T-cell (primary cell): ENCODE results near the gene PRMT6. TPM values are rescaled to one million over a fixed set of nuclear protein-coding genes. Genes with fewer than 3 reads are reported as not detected.
A peak's percentile ranks its signal among the peaks of the same experiment; 100 is the strongest.
"Not testable (repeated sequence)": the region's sequence is repeated elsewhere in the genome, so short reads cannot be mapped to it uniquely, and the experiment has no call there.

Experiments used
- ATAC-seq, 4 experiments: fragments of 200-7000 bp in 3 of 4; fragments of 150-1000 bp in 1 of 4; cut with Tn5 transposase; replicated peaks in 1 of 4; 1 replicate in 3 of 4; 2 replicates in 1 of 4; pipeline ENCODE4 v1.10.0; 2021; ENCODE audit warnings: moderate library complexity in 3 of 4, mild to moderate bottlenecking in 2 of 4, moderate number of reproducible peaks in 1 of 4
- CTCF ChIA-PET, 2 donors: fragments of 300-600 bp; sonication (Branson Sonifier 250); formaldehyde crosslinking; loops; one replicate each; lab custom pipeline; 2022; ENCODE audit warnings: antibody characterized with exemption in 2 of 2; lab: Charles Lee
- POLR2A ChIA-PET, 2 donors: fragments of 300-600 bp; sonication (Branson Sonifier 250); formaldehyde crosslinking; loops; one replicate each; lab custom pipeline; 2022; ENCODE audit warnings: antibody characterized with exemption in 2 of 2; lab: Charles Lee
- DNase-seq, 35 experiments: peaks; one replicate each; pipeline versions ENCODE4 v3.0.0 to v3.0.0-alpha.2; 2013 to 2023
- H3K27ac ChIP-seq: one replicate; pipeline ENCODE4 v1.5.1; 2013; ENCODE audit warnings: low read length
- H3K27me3 ChIP-seq, 2 experiments: replicated peaks in 1 of 2; 1 replicate in 1 of 2; 2 replicates in 1 of 2; pipeline versions ENCODE4 v1.6.1 to v1.7.0; 2013; ENCODE audit warnings: low read length in 1 of 2, mixed read lengths in 1 of 2; ENCODE audit not compliant: control insufficient read depth in 2 of 2, insufficient read depth in 2 of 2; ENCODE audit errors: extremely low read depth in 1 of 2
- H3K36me3 ChIP-seq, 2 donors: 1 replicate in 1 of 2; 2 replicates in 1 of 2; pipeline versions ENCODE4 v1.6.1 to v1.7.0; 2013; ENCODE audit warnings: low read length in 1 of 2; ENCODE audit not compliant: control insufficient read depth in 2 of 2, insufficient read depth in 1 of 2; ENCODE audit errors: extremely low read depth in 1 of 2
- H3K4me1 ChIP-seq, 2 experiments: 1 replicate in 1 of 2; 2 replicates in 1 of 2; pipeline versions ENCODE4 v1.6.1 to v1.7.0; 2013; ENCODE audit warnings: low read length in 2 of 2, mixed read lengths in 1 of 2; ENCODE audit not compliant: insufficient read depth in 2 of 2, control insufficient read depth in 1 of 2; ENCODE audit errors: extremely low read depth in 1 of 2
- H3K4me3 ChIP-seq, 2 donors: 1 replicate in 1 of 2; 2 replicates in 1 of 2; pipeline versions ENCODE4 v1.5.1 to v1.7.0; 2013; ENCODE audit warnings: mild to moderate bottlenecking in 2 of 2, low read length in 1 of 2, moderate library complexity in 1 of 2; ENCODE audit not compliant: control insufficient read depth in 1 of 2; ENCODE audit errors: extremely low read depth in 1 of 2
- H3K9me3 ChIP-seq: 2 replicates; pipeline ENCODE4 v1.7.0; 2013
- H3K27ac Mint-ChIP-seq, 2 donors: one replicate each; pipeline ENCODE4 v1.8.0; 2020 to 2021; ENCODE audit warnings: mild to moderate bottlenecking in 2 of 2, mixed read lengths in 2 of 2
- H3K27me3 Mint-ChIP-seq, 2 donors: one replicate each; pipeline ENCODE4 v1.8.0; 2021 to 2022; ENCODE audit warnings: mixed read lengths in 2 of 2
- H3K36me3 Mint-ChIP-seq: one replicate; pipeline ENCODE4 v1.8.0; 2021; ENCODE audit warnings: mixed read lengths
- H3K4me1 Mint-ChIP-seq, 3 donors: one replicate each; pipeline ENCODE4 v1.8.0; 2020 to 2022; ENCODE audit warnings: mixed read lengths in 3 of 3, mild to moderate bottlenecking in 1 of 3
- H3K4me3 Mint-ChIP-seq, 3 donors: one replicate each; pipeline ENCODE4 v1.8.0; 2020 to 2022; ENCODE audit warnings: mild to moderate bottlenecking in 3 of 3, mixed read lengths in 3 of 3, moderate library complexity in 3 of 3
- H3K9me3 Mint-ChIP-seq, 3 donors: one replicate each; pipeline ENCODE4 v1.8.0; 2020 to 2022; ENCODE audit warnings: mixed read lengths in 3 of 3
- WGBS: methylation state at CpG from one replicate; pipeline ENCODE4 v1.1.5; 2013; ENCODE audit warnings: missing lambda C conversion rate; ENCODE audit not compliant: insufficient coverage; 5-methylcytosine and 5-hydroxymethylcytosine counted together
- total RNA-seq, 35 experiments: library from RNA in 6 of 35; stranded (reverse) in 6 of 35; fragments of 120-200 nt in 1 of 35; gene quantifications; one replicate each; pipeline versions ENCODE4 v1.2.1 to v1.2.4 and lab custom pipeline; 2013 to 2026

The PRMT6 gene
- total RNA-seq, 5 donors from 2014 or later (not counting 1 experiment from before 2014, with no cell fraction given), result 7.2 to 20.0 (median 17.3) TPM

DNA sequence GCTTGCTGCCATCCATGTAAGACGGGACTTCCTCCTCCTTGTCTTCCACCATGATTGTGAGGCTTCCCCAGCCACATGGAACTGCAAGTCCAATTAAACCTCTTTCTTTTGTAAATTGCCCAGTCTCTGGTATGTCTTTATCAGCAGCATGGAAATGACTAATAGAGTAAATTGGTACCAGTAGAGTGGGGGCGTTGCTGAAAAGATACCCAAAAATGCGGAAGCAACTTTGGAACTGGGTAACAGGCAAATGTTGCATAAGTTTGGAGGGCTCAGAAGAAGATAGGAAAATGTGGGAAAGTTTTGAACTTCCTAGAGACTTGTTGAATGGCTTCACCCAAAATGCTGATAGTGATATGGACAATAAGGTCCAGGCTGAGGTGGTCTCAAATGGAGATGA, 17.6 kb upstream of the PRMT6 start:
- ATAC-seq, H3K36me3 ChIP-seq, H3K9me3 Mint-ChIP-seq, POLR2A ChIA-PET, H3K4me3 Mint-ChIP-seq, H3K4me1 ChIP-seq, DNase-seq, H3K36me3 Mint-ChIP-seq, H3K9me3 ChIP-seq, H3K27me3 ChIP-seq, H3K27ac Mint-ChIP-seq, H3K4me3 ChIP-seq, H3K27ac ChIP-seq, H3K4me1 Mint-ChIP-seq: not testable (repeated sequence)
- peaks cover 0 to 22% of the 10 kb centered on the region in 2 donors for H3K27me3 Mint-ChIP-seq
- WGBS, result 90% methylated on average over 2 of the region's 3 CpGs
- CTCF ChIA-PET, result interaction anchor here in 1 of 2 donors (0.6 kb wide), 1 partner anchor 104 kb away, joined by 4 read pairs; no protein-coding TSS in a partner anchor

DNA sequence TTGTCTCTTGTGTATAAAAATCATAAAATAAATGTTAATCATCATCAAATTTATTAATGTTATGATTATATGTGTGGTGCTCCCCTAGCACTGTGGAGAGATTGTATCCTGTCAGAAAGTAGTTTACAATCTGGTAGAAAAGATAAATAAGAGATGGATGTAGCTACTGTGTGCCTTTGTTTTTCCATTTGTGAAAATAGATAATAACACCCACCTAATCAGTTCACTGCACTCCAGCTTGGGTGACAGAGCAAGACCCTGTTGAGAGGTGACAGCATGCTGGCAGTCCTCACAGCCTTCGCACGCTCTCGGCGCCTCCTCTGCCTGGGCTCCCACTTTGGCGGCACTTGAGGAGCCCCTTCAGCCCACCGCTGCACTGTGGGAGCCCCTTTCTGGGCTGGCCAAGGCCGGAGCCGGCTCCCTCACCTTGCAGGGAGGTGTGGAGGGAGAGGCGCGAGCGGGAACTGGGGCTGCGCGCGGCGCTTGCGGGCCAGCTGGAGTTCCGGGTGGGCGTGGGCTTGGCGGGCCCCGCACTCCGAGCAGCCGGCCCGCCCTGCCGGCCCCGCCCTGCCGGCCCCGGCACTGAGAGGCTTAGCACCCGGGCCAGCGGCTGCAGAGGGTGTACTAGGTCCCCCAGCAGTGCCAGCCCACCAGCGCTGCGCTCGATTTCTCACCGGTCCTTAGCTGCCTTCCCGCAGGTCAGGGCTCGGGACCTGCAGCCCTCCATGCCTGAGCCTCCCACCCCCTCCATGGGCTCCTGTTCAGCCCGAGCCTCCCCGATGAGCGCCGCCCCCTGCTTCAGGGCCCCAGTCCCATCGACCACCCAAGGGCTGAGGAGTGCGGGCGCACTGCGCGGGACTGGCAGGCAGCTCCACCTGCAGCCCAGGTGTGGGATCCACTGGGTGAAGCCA, 11.9 kb upstream of the PRMT6 start:
- H3K9me3 Mint-ChIP-seq, H3K9me3 ChIP-seq, H3K4me3 ChIP-seq, POLR2A ChIA-PET, H3K4me1 ChIP-seq, DNase-seq, CTCF ChIA-PET, ATAC-seq, H3K27me3 ChIP-seq, H3K36me3 ChIP-seq, H3K4me3 Mint-ChIP-seq, H3K27ac ChIP-seq, H3K27ac Mint-ChIP-seq, H3K36me3 Mint-ChIP-seq, H3K4me1 Mint-ChIP-seq: not testable (repeated sequence)
- peaks cover 0 to 24% of the 10 kb centered on the region in 2 donors for H3K27me3 Mint-ChIP-seq
- WGBS, result 96% methylated on average over 32 of the region's 44 CpGs

DNA sequence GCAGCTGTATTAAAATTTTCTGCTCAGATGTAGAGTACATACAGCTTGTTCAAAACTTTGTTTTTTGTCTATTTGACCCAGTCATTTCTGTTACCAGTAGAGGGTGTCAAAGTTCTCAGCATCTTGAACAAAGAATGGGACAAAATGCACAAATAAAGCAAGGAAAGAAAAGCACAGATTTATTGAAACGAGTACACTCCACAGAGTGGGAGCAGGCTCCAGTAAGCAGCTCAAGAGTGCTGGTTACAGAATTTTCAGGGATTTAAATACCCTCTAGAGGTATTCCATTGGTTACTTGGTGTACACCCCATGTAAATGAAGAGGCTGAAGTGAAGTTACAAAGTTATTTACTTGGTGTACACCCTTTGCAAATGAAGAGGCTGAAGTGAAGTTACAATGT, 8.9 kb upstream of the PRMT6 start:
- no peaks in the 10 kb centered on the region for H3K4me1 ChIP-seq
- CTCF ChIA-PET, result interaction anchor here in 1 of 2 donors (0.8 kb wide), 1 partner anchor 95 kb away, joined by 3 read pairs; no protein-coding TSS in a partner anchor
- H3K27me3 ChIP-seq, result no peaks in the 10 kb centered on the region
- Mint-ChIP-seq H3K36me3 (no peaks in the 10 kb centered on the region), H3K4me3 (no peak overlapping the region), H3K27me3 (peaks cover 3 to 22% of the 10 kb centered on the region in 2 donors), H3K27ac (no peak overlapping the region), H3K4me1 (no peaks in the 10 kb centered on the region), H3K9me3 (no peaks in the 10 kb centered on the region)
- H3K36me3 ChIP-seq, result no peaks in the 10 kb centered on the region
- POLR2A ChIA-PET, result interaction anchor here in 1 of 2 donors (0.6 kb wide), 1 partner anchor 30 kb away, joined by 3 read pairs; no protein-coding TSS in a partner anchor
- WGBS, result no CpG with 5 or more reads among the region's 1 CpG
- no peaks in the 10 kb centered on the region for H3K9me3 ChIP-seq
- H3K27ac ChIP-seq, result no peak overlapping the region
- DNase-seq (no peak), ATAC-seq (no peak)
- H3K4me3 ChIP-seq, result no peak overlapping the region

DNA sequence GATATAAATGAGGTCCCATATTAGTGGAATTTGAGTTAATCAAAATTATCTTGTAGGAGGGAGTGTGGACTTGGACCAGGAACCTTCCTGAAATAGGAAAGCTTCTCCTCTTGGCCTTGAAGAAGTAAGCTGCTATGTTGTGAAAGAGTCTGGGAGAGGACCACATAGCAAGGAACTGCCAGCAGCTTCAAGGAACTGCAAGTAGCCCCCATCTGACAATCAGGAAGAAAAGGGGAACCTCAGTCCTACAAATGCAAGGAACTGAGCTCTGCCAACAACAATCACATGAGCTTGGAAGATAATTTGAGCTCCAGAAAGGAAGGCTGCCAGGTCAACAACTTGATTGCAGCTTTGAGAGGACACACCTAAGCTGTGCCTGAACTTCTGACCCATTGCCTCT, 8.2 kb upstream of the PRMT6 start:
- no peaks in the 10 kb centered on the region for H3K4me1 Mint-ChIP-seq
- Histone ChIP-seq H3K9me3 (no peaks in the 10 kb centered on the region), H3K36me3 (no peaks in the 10 kb centered on the region), H3K27ac (no peak overlapping the region), H3K27me3 (no peaks in the 10 kb centered on the region), H3K4me3 (no peak overlapping the region), H3K4me1 (no peaks in the 10 kb centered on the region)
- H3K27me3 Mint-ChIP-seq, result peaks cover 3 to 20% of the 10 kb centered on the region in 2 donors
- no peak overlapping the region for H3K4me3 Mint-ChIP-seq
- DNase-seq (no peak), ATAC-seq (no peak)
- ChIA-PET CTCF (interaction anchor here in 1 of 2 donors (0.8 kb wide), 1 partner anchor 94 kb away, joined by 3 read pairs; no protein-coding TSS in a partner anchor), POLR2A (interaction anchor here in 1 of 2 donors (0.6 kb wide), 1 partner anchor 29 kb away, joined by 3 read pairs; no protein-coding TSS in a partner anchor)
- no peak overlapping the region for H3K27ac Mint-ChIP-seq
- no peaks in the 10 kb centered on the region for H3K9me3 Mint-ChIP-seq
- H3K36me3 Mint-ChIP-seq, result no peaks in the 10 kb centered on the region

DNA sequence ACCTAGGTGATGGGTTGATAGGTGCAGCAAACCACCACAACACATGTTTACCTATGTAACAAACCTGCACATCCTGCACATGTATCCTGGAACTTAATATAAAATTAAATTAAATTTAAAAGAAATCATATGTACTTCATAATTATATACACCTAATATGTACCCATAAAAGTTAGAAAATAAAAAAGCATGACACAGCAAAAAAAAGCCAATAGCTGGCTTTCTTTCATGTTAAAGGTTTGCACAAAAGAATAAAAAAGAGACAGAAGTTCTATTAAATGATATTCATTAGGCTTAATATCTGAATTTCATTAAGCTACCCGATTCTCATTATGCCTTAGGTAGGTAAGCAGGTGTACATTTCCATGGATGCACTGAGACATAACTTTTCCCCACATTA, 5.2 kb upstream of the PRMT6 start:
- ChIA-PET POLR2A (no interaction called here), CTCF (no interaction called here)
- no CpG with 5 or more reads among the region's 1 CpG for WGBS
- H3K27ac Mint-ChIP-seq, result no peak overlapping the region
- DNase-seq (no peak), ATAC-seq (no peak)
- no peaks in the 10 kb centered on the region for H3K36me3 ChIP-seq
- no peak overlapping the region for H3K4me3 ChIP-seq
- H3K4me1 Mint-ChIP-seq, result peaks cover 0 to 2% (median 2%) of the 10 kb centered on the region in 3 donors
- H3K27me3 Mint-ChIP-seq, result peaks cover 3 to 12% of the 10 kb centered on the region in 2 donors
- no peak overlapping the region for H3K4me3 Mint-ChIP-seq
- H3K9me3 Mint-ChIP-seq, result no peaks in the 10 kb centered on the region
- H3K4me1 ChIP-seq, result peaks cover 0 to 5% of the 10 kb centered on the region in 2 experiments
- H3K27ac ChIP-seq, result no peak overlapping the region
- no peaks in the 10 kb centered on the region for H3K9me3 ChIP-seq
- no peaks in the 10 kb centered on the region for H3K36me3 Mint-ChIP-seq
- no peaks in the 10 kb centered on the region for H3K27me3 ChIP-seq

DNA sequence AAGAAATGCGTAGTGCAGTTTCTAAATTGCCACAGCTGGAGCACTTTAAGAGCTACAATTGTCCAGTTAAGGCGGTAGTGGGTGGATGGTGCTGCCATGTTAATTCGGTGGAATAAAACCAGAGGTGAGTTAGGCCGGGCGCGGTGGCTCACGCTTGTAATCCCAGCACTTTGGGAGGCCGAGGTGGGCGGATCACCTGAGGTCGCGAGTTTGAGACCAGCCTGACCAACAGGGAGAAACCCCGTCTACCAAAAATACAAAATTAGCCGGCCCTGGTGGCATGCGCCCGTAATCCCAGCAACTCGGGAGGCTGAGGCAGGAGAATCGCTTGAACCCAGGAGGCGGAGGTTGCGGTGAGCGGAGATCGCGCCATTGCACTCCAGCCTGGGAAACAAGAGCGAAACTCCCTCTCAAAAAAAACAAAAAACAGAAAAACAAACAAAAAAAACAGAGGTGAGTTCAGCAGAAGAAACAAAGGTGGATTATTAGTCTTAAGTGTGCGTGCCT, 502 bp upstream of the PRMT6 start:
- Mint-ChIP-seq H3K4me1 (peaks cover 21 to 32% (median 27%) of the 10 kb centered on the region in 3 donors), H3K4me3 (peak overlapping the region; percentile 99), H3K36me3 (peaks cover 10% of the 10 kb centered on the region), H3K27ac (peak overlapping the region; percentile 91 to 96)
- H3K9me3 ChIP-seq, H3K9me3 Mint-ChIP-seq, H3K36me3 ChIP-seq, H3K27me3 ChIP-seq, CTCF ChIA-PET, ATAC-seq, DNase-seq, POLR2A ChIA-PET, H3K27me3 Mint-ChIP-seq: not testable (repeated sequence)
- Histone ChIP-seq H3K27ac (peak overlapping the region; percentile 80), H3K4me3 (peak overlapping the region; percentile 97 to 99), H3K4me1 (peaks cover 6 to 16% of the 10 kb centered on the region in 2 experiments)
- WGBS, result 90% methylated on average over 10 of the region's 24 CpGs
